ENCODE data around the gene MYBPC2. TPM values are rescaled to one million over a fixed set of nuclear protein-coding genes. Genes with fewer than 3 reads are reported as not detected.

MYBPC2 gene
- total and polyA plus RNA-seq, 9 of the 15 experiments (the other 6 are each of a cell fraction or from before 2014, with no cell fraction given): 0.01 to 0.14 (median 0.04) TPM; not detected in 6

DNA sequence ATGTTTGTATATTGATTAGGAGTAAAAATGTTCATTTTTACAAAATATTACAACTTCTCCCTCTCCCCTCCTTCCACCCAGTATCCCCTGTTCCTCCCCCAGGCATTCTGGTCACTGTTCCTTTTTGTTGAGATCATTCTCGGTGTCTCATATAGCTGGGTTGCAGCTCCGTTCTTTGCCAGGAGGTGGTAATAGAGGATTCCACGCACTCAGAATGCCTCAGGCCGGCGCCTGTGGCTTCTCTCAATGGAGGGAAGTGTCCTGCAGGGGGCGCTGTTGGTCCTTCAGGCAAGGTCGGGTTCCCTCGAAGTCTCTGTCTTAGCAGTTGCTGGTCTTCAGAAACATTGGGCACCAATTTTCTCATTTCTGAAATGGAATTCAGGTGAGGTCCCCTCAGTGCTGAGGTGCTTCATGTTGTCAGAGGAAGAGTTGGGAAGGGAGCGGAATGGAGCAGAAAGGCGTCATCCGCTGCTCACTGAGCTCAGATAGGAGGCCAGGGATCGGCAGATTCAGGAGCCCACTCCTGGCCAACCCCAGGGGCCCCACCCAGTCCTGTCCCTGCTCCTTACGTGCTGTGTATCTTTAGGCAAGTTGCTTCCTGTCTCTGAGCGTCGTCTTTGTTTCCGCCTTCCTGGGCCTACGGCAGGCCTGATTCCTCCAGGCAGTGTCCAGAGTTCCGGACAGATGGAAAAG is 54.3 kb downstream of the MYBPC2 start (continued):
- TF ChIP-seq, protein P1, sequence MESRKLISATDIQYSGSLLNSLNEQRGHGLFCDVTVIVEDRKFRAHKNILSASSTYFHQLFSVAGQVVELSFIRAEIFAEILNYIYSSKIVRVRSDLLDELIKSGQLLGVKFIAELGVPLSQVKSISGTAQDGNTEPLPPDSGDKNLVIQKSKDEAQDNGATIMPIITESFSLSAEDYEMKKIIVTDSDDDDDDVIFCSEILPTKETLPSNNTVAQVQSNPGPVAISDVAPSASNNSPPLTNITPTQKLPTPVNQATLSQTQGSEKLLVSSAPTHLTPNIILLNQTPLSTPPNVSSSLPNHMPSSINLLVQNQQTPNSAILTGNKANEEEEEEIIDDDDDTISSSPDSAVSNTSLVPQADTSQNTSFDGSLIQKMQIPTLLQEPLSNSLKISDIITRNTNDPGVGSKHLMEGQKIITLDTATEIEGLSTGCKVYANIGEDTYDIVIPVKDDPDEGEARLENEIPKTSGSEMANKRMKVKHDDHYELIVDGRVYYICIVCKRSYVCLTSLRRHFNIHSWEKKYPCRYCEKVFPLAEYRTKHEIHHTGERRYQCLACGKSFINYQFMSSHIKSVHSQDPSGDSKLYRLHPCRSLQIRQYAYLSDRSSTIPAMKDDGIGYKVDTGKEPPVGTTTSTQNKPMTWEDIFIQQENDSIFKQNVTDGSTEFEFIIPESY (CRISPR knock-in tag; IDR thresholded peaks at IDR 0.05): peak; percentile 97
- TF ChIP-seq HCFC1 (IDR thresholded peaks at IDR 0.05; ENCODE audit: low read depth, low read length) (no peak), CREBBP (IDR thresholded peaks at IDR 0.05; ENCODE audit: low read depth, low read length) (no peak), SP2 (IDR thresholded peaks at IDR 0.05; ENCODE audit: extremely low read depth, low read depth, low read length, poor library complexity, severe bottlenecking) (no peak)
- TF ChIP-seq, protein P2, sequence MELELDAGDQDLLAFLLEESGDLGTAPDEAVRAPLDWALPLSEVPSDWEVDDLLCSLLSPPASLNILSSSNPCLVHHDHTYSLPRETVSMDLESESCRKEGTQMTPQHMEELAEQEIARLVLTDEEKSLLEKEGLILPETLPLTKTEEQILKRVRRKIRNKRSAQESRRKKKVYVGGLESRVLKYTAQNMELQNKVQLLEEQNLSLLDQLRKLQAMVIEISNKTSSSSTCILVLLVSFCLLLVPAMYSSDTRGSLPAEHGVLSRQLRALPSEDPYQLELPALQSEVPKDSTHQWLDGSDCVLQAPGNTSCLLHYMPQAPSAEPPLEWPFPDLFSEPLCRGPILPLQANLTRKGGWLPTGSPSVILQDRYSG (tag; conservative IDR thresholded peaks at IDR 0.05; ENCODE audit: low read depth): no peak

Data from K562 (cell line).